ENCODE measurements around the gene FAM3C. TPM values are rescaled to one million over a fixed set of nuclear protein-coding genes. Genes with fewer than 3 reads are reported as not detected.

FAM3C gene
- total RNA-seq, 1 donor: 24.9 TPM

DNA sequence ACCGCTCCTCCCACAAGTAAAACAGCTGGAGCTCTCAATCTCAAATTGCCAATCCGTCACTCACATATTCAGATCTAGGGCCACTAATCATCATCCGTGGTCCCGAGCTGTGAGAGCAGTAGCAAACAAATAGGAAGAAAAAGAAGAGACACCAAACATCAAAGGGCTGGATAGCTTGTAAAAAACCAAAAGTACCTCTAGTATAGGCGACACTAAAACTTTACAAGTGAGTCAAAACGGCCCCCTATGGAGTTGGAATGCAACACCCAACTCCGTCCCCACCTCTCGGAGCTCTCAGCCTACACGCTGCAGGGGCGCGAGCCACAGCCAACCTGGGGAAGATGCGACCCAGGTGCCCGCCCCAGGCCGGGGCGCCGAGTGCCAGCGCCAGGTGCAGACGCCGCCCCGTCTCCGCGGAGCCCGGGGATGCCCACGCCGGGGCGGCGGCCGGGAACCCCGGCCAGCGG is 581 bp downstream of the FAM3C start:
- Histone ChIP-seq H3K9me3 (ENCODE audit: low read depth, low read length) (no peaks in the 10 kb centered on the region), H3K27me3 (ENCODE audit: insufficient read depth, low read length) (no peaks in the 10 kb centered on the region), H3K4me1 (ENCODE audit: insufficient read depth, low read length) (peaks cover 8% of the 10 kb centered on the region), H3K4me3 (ENCODE audit: low read length) (peak overlapping the region; percentile 76)

DNA sequence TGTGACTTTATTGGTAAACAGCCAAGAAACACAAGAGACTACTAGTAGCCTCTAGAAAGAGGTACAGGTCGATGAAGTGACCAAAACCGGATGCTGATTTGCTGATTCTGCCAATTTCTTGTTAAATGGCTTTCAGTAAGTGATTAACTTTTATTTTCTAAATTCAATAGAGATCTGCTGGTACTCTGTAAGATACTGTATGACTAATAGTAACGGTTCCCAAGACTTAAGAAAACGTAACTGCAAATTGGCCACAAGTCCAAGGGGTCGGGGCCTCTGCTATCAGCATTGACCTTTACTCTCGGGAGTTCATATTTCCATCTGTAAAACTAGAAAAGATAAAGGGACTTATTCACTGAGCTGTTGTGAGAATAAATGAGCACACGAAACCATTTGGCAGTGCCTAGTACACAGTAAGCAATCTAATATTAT is 1.4 kb downstream of the FAM3C start:
- Histone ChIP-seq H3K4me3 (ENCODE audit: low read length) (no peak overlapping the region), H3K4me1 (ENCODE audit: insufficient read depth, low read length) (peaks cover 11% of the 10 kb centered on the region), H3K27me3 (ENCODE audit: insufficient read depth, low read length) (no peaks in the 10 kb centered on the region), H3K9me3 (ENCODE audit: low read depth, low read length) (no peaks in the 10 kb centered on the region)

DNA sequence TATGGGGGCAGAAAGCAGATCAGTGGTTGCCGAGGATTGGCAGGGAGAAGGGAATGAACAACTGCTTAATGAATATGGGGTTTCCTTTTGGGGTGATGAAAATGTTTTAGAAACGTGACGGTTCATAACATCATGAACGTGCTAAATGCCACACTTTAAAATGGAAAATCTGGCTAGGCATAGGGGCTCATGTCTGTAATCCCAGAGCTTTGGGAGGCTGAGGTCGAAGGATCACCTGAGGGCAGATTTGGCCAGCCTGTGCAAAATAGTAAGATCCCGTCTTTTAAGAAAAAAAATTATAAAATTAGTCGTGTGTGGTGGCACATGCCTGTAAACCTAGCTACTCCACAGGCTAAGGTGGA is 3.1 kb downstream of the FAM3C start:
- Histone ChIP-seq H3K4me3 (ENCODE audit: low read length) (no peak overlapping the region), H3K4me1 (ENCODE audit: insufficient read depth, low read length) (peaks cover 11% of the 10 kb centered on the region), H3K27me3 (ENCODE audit: insufficient read depth, low read length) (no peaks in the 10 kb centered on the region), H3K9me3 (ENCODE audit: low read depth, low read length) (no peaks in the 10 kb centered on the region)

DNA sequence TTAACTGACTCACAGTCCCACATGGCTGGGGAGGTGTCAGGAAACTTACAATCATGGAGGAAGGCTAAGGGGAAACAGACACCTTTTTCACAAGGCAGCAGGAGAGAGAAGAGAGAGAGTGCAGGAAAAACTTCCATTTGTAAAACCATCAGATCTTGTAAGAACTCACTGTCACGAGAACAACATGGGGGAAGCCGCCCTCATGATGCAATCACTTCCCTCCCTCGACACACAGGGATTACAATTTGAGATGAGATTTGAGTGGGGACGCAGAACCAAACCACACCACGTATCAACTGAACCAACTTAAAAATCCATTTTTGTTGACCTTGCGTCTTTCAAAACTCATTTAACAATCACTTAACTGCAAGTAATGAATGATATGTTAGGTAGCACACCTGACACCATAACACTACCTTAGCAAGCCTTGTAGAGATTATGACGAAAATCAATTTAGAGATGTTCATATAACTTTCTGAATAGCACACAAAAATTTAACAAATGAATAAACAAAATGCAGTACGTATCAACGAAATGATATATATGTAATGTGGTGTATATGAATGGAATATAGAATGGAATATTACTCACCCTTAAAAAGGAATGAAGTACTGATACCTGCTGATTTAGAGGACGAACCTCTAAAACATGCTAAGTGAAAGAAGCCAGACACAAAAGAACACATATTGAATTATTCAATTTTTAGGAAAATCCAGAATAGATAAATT is 3.7 kb downstream of the FAM3C start:
- H3K9me3 ChIP-seq (ENCODE audit: low read depth, low read length): no peaks in the 10 kb centered on the region
- H3K4me1 ChIP-seq (ENCODE audit: insufficient read depth, low read length): peaks cover 11% of the 10 kb centered on the region
- H3K4me3 ChIP-seq (ENCODE audit: low read length): no peak overlapping the region
- no peaks in the 10 kb centered on the region for H3K27me3 ChIP-seq (ENCODE audit: insufficient read depth, low read length)

DNA sequence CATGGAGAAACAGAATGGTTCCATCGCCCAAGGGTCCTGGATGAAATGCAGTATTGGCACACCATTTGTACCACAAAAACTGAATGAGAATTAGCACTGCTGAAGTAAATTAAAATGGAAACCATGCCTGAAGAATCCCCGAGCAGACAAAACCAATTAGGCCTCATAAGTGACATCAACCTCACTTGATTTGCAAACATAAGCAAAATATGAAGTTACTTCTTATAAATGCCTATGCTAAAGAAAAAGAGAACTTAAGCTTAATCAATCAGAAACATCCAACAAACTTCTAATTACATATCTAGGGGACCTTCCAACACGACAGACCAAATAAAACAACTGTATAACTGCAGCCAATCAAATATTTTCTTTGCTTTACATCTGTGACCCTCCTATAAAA is 4.4 kb downstream of the FAM3C start:
- Histone ChIP-seq H3K4me1 (ENCODE audit: insufficient read depth, low read length) (peaks cover 11% of the 10 kb centered on the region), H3K27me3 (ENCODE audit: insufficient read depth, low read length) (no peaks in the 10 kb centered on the region), H3K4me3 (ENCODE audit: low read length) (no peak overlapping the region), H3K9me3 (ENCODE audit: low read depth, low read length) (no peaks in the 10 kb centered on the region)

DNA sequence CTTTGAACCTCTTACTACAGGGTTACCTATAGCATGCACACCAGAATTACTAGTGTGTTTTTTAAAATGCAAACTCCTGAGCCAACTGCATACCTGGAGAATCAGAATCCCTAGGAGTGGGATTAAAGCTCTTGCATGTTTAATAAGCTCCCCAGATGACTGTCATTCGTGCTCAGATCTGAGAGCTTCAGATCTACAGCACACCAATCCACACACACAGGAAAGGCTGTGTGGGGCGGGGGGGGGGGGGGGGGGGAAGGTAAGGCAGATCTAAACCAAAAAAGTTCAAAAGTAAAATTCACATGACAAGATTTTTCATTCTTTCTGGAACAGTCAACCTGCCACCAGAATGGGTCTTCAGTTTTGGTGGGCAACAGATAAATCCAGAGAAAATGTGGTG is 5.5 kb downstream of the FAM3C start:
- peaks cover 7% of the 10 kb centered on the region for H3K4me1 ChIP-seq (ENCODE audit: insufficient read depth, low read length)

DNA sequence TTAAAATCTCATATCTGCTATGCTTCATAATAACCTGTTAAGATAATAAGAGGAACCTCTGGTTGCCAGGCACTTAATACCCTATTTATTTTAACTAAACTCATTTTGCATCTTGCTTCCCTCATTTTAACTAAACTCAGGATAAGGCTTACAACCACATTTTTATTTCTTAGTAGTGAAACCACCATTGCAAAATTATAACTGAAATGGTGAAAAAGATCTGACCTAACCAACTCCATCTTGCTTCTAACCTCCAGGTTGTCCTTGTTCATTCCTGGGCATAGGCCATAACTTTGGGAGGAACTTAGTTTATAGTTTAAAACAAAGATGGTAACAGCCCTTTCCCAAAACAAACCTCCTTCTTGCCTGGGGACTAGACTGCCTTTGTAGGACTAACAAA is 6.0 kb downstream of the FAM3C start:
- H3K27me3 ChIP-seq (ENCODE audit: insufficient read depth, low read length): no peaks in the 10 kb centered on the region

More for the DNA sequence above, 5.5 kb downstream of the FAM3C start:
- Histone ChIP-seq H3K4me3 (ENCODE audit: low read length) (no peak overlapping the region), H3K27me3 (ENCODE audit: insufficient read depth, low read length) (no peaks in the 10 kb centered on the region), H3K9me3 (ENCODE audit: low read depth, low read length) (no peaks in the 10 kb centered on the region)

DNA sequence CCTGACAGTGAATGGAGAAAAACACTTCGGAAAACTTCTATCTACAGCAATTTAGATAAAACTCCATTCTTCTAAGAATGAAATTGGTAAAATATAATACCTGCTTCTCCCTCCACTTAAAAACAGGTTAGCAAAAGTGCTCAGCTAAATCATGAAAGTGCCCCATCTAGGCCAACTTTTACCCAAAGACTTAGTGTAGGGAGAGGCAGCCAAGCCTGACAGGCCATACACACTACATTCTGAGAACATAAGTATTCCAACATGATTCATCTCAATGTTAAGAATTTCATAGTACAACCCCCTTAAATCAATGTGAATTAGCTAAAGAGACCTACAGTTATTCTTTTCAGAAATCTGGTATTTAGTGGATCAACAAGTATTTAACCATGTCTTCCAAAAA is 7.2 kb downstream of the FAM3C start:
- Histone ChIP-seq H3K4me3 (ENCODE audit: low read length) (no peak overlapping the region), H3K27me3 (ENCODE audit: insufficient read depth, low read length) (no peaks in the 10 kb centered on the region), H3K9me3 (ENCODE audit: low read depth, low read length) (no peaks in the 10 kb centered on the region), H3K4me1 (ENCODE audit: insufficient read depth, low read length) (peaks cover 10% of the 10 kb centered on the region)

More for the DNA sequence above, 6.0 kb downstream of the FAM3C start:
- Histone ChIP-seq H3K9me3 (ENCODE audit: low read depth, low read length) (no peaks in the 10 kb centered on the region), H3K4me1 (ENCODE audit: insufficient read depth, low read length) (peaks cover 4% of the 10 kb centered on the region), H3K4me3 (ENCODE audit: low read length) (no peak overlapping the region)

DNA sequence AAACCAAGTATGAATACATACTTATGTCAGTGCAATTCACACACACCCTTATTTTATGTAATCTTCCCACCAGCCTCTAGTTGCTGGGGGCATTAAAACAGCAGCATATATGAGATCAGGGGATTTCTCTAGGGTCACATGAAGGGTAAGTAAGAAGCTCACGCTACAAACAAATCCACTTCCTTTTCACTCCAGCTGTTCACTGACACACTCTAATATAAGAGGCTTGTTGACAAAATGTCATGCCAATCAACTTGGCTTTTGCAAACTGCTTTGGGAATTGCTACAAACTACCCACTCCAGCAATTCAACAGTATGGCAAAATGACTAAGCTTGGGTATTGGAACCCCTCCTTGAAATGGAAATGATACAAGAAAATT is 10.3 kb downstream of the FAM3C start:
- no peaks in the 10 kb centered on the region for H3K9me3 ChIP-seq (ENCODE audit: low read depth, low read length)
- H3K27me3 ChIP-seq (ENCODE audit: insufficient read depth, low read length): no peaks in the 10 kb centered on the region
- H3K4me1 ChIP-seq (ENCODE audit: insufficient read depth, low read length): peaks cover 13% of the 10 kb centered on the region
- H3K4me3 ChIP-seq (ENCODE audit: low read length): no peak overlapping the region

DNA sequence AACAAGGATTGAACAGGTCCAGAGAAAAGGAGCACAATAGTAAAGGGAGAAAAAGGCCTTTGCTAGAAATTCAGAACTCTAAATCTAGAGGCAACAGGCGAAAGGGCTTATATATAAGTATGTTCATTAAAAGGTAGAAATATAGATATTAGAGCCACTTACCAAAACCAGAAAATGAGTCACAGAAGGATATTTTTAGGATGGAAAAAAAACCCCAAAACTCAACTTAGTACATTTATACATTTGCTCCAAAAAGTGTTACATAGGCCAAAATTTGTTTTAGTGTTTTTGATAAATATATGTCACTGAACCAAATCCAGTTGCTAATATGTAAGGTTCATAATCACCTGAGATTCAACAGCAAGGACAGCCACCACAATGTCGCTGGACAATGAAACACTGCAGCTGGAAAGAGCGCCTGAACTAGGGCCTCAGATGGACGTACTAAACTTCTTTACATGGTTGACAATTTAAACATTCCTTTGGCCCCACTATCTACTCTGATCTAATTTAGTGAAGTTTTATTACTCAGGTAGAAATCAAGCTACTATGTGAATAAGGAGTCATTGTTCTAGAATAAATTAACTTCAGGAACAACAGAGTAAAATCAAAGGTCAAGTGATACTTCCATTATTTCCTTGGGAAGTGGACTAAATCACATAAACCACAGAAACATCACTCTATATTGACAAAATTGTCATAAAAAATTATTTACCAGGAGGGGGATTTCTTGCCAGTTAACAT is 10.9 kb downstream of the FAM3C start:
- H3K9me3 ChIP-seq (ENCODE audit: low read depth, low read length): no peaks in the 10 kb centered on the region
- H3K27me3 ChIP-seq (ENCODE audit: insufficient read depth, low read length): no peaks in the 10 kb centered on the region
- H3K4me1 ChIP-seq (ENCODE audit: insufficient read depth, low read length): peaks cover 10% of the 10 kb centered on the region
- no peak overlapping the region for H3K4me3 ChIP-seq (ENCODE audit: low read length)

DNA sequence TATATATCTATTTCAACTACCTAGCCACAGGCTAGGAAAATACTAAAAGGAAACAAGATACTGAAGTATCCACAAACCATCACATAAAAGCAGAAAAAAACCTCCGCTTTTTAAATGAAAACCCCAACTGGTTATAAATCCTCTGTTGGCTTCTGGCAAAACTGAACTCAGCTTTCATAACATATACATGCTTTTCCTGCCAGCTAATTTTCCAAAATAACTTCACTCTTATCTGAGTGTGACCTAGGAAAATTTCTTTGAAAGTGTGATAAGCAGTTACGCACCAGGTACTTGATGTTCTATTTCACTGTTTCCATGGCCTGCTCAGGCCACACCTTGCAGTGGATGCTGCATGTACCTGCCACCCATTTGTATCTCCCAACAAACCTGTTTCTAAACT is 11.8 kb downstream of the FAM3C start:
- Histone ChIP-seq H3K4me1 (ENCODE audit: insufficient read depth, low read length) (peaks cover 9% of the 10 kb centered on the region), H3K27me3 (ENCODE audit: insufficient read depth, low read length) (no peaks in the 10 kb centered on the region), H3K9me3 (ENCODE audit: low read depth, low read length) (no peaks in the 10 kb centered on the region), H3K4me3 (ENCODE audit: low read length) (no peak overlapping the region)

DNA sequence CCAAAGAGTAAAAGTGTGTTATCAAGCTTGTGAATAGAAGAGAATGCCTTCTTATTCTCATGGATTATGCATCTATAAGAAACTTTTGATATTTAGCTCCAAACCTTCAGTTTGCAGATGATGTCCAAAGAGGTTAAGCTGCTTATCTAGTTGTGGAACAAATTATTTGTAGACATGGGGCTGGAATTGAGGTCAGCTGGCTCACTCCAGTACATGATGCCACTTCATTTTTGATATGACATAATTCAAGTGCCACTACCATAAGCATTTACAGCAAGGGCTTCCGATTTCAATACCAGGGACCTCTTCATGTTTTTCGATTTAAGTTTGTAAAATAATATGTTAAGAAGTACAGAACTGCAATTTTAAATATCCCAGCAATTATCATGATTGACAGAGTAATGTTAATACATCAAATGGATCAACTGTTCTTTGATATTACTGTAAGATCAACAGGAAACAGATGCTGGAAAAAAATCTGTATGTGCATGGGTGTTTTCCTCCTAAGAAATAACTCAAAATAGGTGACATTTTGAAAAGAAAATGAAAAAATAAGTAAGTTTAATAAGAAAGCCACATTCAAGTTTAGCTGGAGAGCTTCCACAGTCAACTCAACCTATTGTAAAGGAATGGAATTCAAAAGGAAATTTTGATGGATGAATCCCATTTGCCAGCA is 12.7 kb downstream of the FAM3C start:
- Histone ChIP-seq H3K27me3 (ENCODE audit: insufficient read depth, low read length) (no peaks in the 10 kb centered on the region), H3K4me1 (ENCODE audit: insufficient read depth, low read length) (peaks cover 9% of the 10 kb centered on the region), H3K4me3 (ENCODE audit: low read length) (no peak overlapping the region), H3K9me3 (ENCODE audit: low read depth, low read length) (no peaks in the 10 kb centered on the region)

DNA sequence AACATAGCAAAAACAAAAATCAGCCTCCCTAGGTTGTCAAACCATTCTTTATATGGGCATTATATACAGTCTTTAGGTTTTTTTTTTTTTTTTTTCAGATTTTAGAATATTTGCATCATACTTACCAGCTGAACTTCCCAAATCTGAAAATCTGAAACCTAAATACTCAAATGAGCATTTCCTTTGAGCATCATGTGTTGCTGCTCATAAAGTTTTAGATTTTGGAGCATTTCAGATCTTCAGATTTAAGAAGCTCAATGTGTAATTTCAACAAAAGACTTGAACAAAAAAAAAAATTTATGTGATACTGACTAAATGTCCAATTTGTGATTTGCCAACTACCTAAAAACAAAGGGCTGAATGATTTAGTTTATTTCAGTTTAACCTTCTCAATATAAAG is 13.6 kb downstream of the FAM3C start:
- Histone ChIP-seq H3K4me1 (ENCODE audit: insufficient read depth, low read length) (peaks cover 9% of the 10 kb centered on the region), H3K27me3 (ENCODE audit: insufficient read depth, low read length) (no peaks in the 10 kb centered on the region), H3K4me3 (ENCODE audit: low read length) (no peak overlapping the region)

DNA sequence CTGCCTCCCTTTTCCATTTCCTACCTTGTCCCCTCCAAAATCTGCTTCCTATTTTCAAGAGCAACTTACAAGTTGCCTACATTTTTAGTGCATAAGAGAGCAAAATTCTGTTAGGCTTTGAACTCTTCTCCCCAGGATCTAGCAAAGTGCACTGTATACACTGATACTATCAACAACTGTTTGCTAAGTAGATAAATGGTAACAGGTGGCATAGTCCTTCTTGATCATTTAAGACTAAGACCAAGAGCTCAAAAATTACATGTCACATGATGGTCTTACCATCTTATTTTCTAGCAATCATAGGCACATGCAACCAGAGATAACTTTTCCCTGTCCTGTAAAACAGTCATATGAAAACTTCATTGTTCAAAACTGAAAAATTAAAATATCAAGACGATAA is 16.2 kb downstream of the FAM3C start:
- Histone ChIP-seq H3K9me3 (ENCODE audit: low read depth, low read length) (no peaks in the 10 kb centered on the region), H3K4me3 (ENCODE audit: low read length) (no peak overlapping the region), H3K4me1 (ENCODE audit: insufficient read depth, low read length) (peaks cover 9% of the 10 kb centered on the region), H3K27me3 (ENCODE audit: insufficient read depth, low read length) (no peaks in the 10 kb centered on the region)

More for the DNA sequence above, 13.6 kb downstream of the FAM3C start:
- no peaks in the 10 kb centered on the region for H3K9me3 ChIP-seq (ENCODE audit: low read depth, low read length)

DNA sequence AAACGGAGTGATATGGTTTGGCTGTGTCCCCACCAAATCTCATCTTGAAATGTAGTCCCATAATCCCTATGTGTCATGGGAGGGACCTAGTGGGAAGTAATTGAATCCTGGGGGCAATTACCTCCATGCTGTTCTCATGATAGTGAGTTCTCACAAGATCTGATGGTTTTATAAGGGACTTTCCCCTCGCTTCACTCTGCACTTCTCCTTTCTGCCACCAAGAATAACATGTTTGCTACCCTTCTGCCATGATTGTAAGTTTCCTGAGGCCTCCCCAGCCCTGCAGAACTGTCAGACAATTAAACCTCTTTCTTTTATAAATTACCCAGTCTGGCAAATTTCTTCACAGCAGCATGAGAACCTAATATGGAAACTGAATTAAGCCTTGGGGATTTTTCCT is 19.1 kb downstream of the FAM3C start:
- no peaks in the 10 kb centered on the region for H3K4me1 ChIP-seq (ENCODE audit: insufficient read depth, low read length)

More for the DNA sequence above, 19.1 kb downstream of the FAM3C start:
- no peaks in the 10 kb centered on the region for H3K27me3 ChIP-seq (ENCODE audit: insufficient read depth, low read length)
- H3K4me3 ChIP-seq (ENCODE audit: low read length): no peak overlapping the region
- no peaks in the 10 kb centered on the region for H3K9me3 ChIP-seq (ENCODE audit: low read depth, low read length)
